Tibial artery (tissue), 4 donors: Measurements from ENCODE around the gene HORMAD2.

ENCODE experiments used
- DNase-seq, 2 donors: peaks; one replicate each; pipeline ENCODE4 v3.0.0-alpha.2; 2019
- H3K27ac ChIP-seq, 2 donors: fragments of 200-600 bp; sonication (generic) in 1 of 2; 1 replicate in 1 of 2; 2 replicates in 1 of 2; pipeline ENCODE4 v1.5.1; 2018 to 2019; ENCODE audit warnings: mild to moderate bottlenecking in 1 of 2
- H3K27me3 ChIP-seq, 2 donors: fragments of 200-600 bp; sonication (generic) in 1 of 2; one replicate each; pipeline versions ENCODE4 v1.5.1 to v1.6.0; 2016 to 2019
- H3K36me3 ChIP-seq, 3 donors: fragments of 200-600 bp; sonication (generic) in 2 of 3; one replicate each; pipeline ENCODE4 v1.5.1; 2016 to 2019; ENCODE audit warnings: mild to moderate bottlenecking in 2 of 3
- H3K4me1 ChIP-seq, 4 donors: fragments of 200-600 bp; sonication (generic) in 2 of 4; 1 replicate in 3 of 4; 2 replicates in 1 of 4; pipeline ENCODE4 v1.5.1; 2016 to 2019
- H3K4me3 ChIP-seq, 2 donors: fragments of 200-600 bp; sonication (generic) in 1 of 2; 1 replicate in 1 of 2; 2 replicates in 1 of 2; pipeline ENCODE4 v1.5.1; 2018 to 2019; ENCODE audit warnings: mild to moderate bottlenecking in 2 of 2
- H3K9me3 ChIP-seq, 3 donors: fragments of 200-600 bp; sonication (generic) in 1 of 3; one replicate each; pipeline ENCODE4 v1.5.1; 2016 to 2019
- CTCF ChIP-seq, 2 experiments: fragments of 200-600 bp in 1 of 2; fragments of 450-650 bp in 1 of 2; IDR thresholded peaks; one replicate each; pipeline ENCODE4 v1.5.1; 2017 to 2019; ENCODE audit warnings: antibody characterized with exemption in 2 of 2, mild to moderate bottlenecking in 1 of 2, moderate library complexity in 1 of 2
- intact Hi-C: fragments of 100-400 bp; cut with DNase I; formaldehyde crosslinking; loops from one replicate; pipeline ENCODE4 v1.15.0; 2023; ENCODE audit warnings: low total_unique reads

HORMAD2 gene

GRCh38 chr22:30073743-30074142 is 6.5 kb upstream of the HORMAD2 start:
- H3K4me3 ChIP-seq: no peak overlapping the region
- no peak for DNase-seq
- intact Hi-C loops: no loop called here
- TF ChIP-seq CTCF (IDR thresholded peaks at IDR 0.05): no peak
- no peaks in the 10 kb centered on the region for H3K9me3 ChIP-seq
- no peaks in the 10 kb centered on the region for H3K36me3 ChIP-seq
- peaks cover 0 to 10% of the 10 kb centered on the region in 2 donors for H3K27me3 ChIP-seq
- H3K27ac ChIP-seq: no peak overlapping the region
- H3K4me1 ChIP-seq: no peaks in the 10 kb centered on the region

DNA sequence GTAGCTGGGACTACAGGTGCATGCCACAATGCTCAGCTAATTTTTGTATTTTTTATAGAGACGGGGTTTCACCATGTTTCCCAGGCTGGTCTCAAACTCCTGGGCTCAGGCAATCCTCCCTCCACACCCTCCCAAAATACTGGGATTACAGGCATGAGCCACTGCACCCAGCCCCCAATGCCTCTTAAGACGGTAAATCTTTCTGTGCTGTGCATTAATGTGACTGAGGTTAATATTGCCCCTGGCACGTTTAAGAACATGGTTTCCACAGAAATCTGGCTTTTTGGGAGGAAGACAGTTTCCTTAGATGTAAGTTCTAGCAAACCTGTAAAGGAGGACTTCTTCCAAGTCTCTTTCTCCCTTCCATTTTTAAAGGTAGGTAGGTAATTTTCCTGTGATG is 6.1 kb upstream of the HORMAD2 start:
- no peak for DNase-seq
- Histone ChIP-seq H3K27me3 (peaks cover 0 to 13% of the 10 kb centered on the region in 2 donors), H3K4me1 (no peaks in the 10 kb centered on the region), H3K36me3 (no peaks in the 10 kb centered on the region), H3K9me3 (no peaks in the 10 kb centered on the region), H3K27ac (no peak overlapping the region), H3K4me3 (no peak overlapping the region)
- intact Hi-C loops: no loop called here
- TF ChIP-seq CTCF (IDR thresholded peaks at IDR 0.05): no peak

- peaks cover 0 to 22% of the 10 kb centered on the region in 2 donors for H3K27me3 ChIP-seq
- peaks cover 0 to under 1% (median 0%) of the 10 kb centered on the region in 4 donors for H3K4me1 ChIP-seq
- intact Hi-C loops: no loop called here
- DNase-seq: no peak
- H3K27ac ChIP-seq: no peak overlapping the region
- no peak overlapping the region for H3K4me3 ChIP-seq
- no peaks in the 10 kb centered on the region for H3K9me3 ChIP-seq
- no peaks in the 10 kb centered on the region for H3K36me3 ChIP-seq
- TF ChIP-seq CTCF (IDR thresholded peaks at IDR 0.05): no peak
Measured at GRCh38 chr22:30074994-30075393, 5.3 kb upstream of the HORMAD2 start.

DNA sequence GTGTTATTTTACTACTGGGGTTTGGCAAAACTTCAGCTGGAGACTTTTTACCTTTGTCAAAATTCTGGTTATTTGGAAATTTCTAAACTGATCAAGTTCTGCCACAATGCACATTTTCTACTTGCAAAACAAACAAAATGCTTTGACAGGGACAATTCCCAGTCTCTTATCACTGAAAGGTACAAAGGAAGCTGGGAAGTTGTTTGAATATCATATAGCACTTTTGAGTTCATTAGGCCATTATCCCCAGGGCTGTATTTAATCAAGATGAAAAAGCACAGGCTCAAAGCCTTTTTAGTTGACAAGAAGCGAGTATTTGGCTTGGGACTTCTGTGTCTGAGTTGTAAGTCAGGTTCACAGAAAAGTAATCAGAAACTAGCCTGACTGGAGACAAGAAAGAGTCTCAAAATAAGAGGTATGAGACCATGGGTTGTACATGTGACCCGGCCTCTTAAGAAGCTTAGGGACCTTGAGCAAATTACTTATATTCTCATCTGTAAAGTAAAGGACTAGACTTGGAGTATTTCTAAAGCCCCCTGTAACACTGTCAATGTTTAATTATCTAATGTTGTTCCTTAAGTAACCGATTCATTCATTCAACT is 2.9 kb upstream of the HORMAD2 start:
- TF ChIP-seq CTCF (IDR thresholded peaks at IDR 0.05): no peak
- intact Hi-C loops: no loop called here
- no peak overlapping the region for H3K27ac ChIP-seq

GRCh38 chr22:30078320-30079311 is 1.6 kb upstream of the HORMAD2 start:
- H3K27ac ChIP-seq: no peak overlapping the region
- no peaks in the 10 kb centered on the region for H3K9me3 ChIP-seq
- no peak for DNase-seq
- H3K27me3 ChIP-seq: peaks cover 0 to 32% of the 10 kb centered on the region in 2 donors
- intact Hi-C loops: no loop called here
- H3K4me3 ChIP-seq: no peak overlapping the region
- no peak for TF ChIP-seq CTCF (IDR thresholded peaks at IDR 0.05)
- H3K36me3 ChIP-seq: no peaks in the 10 kb centered on the region
- H3K4me1 ChIP-seq: peaks cover 0 to 3% (median 0%) of the 10 kb centered on the region in 4 donors

More for the DNA sequence above, 2.9 kb upstream of the HORMAD2 start:
- no peak for DNase-seq
- Histone ChIP-seq H3K4me3 (no peak overlapping the region), H3K4me1 (peaks cover 0 to 3% (median 0%) of the 10 kb centered on the region in 4 donors), H3K27me3 (peaks cover 0 to 32% of the 10 kb centered on the region in 2 donors), H3K9me3 (no peaks in the 10 kb centered on the region), H3K36me3 (no peaks in the 10 kb centered on the region)
